Liver (tissue), 9 donors: ENCODE measurements around the gene MSN. TPM values are rescaled to one million over a fixed set of nuclear protein-coding genes. Genes with fewer than 3 reads are reported as not detected.

ENCODE experiments used
- DNase-seq: peaks from one replicate; pipeline ENCODE4 v3.0.0-alpha.2; 2017; ENCODE audit warnings: low spot score
- H3K27ac ChIP-seq, 2 donors: one replicate each; pipeline ENCODE4 v1.7.0; 2013; ENCODE audit warnings: inconsistent platforms in 2 of 2, low read length in 2 of 2, control low read depth in 1 of 2, low read depth in 1 of 2, mild to moderate bottlenecking in 1 of 2
- H3K27me3 ChIP-seq, 4 donors: one replicate each; pipeline versions ENCODE4 v1.6.1 to v1.7.0; 2013; ENCODE audit warnings: low read length in 3 of 4, inconsistent platforms in 1 of 4, mild to moderate bottlenecking in 1 of 4, moderate library complexity in 1 of 4; ENCODE audit not compliant: control insufficient read depth in 4 of 4, insufficient read depth in 4 of 4
- H3K36me3 ChIP-seq, 4 donors: one replicate each; pipeline versions ENCODE4 v1.6.1 to v1.7.0; 2013; ENCODE audit warnings: low read length in 3 of 4, mild to moderate bottlenecking in 3 of 4, low read depth in 1 of 4, moderate library complexity in 1 of 4; ENCODE audit not compliant: control insufficient read depth in 4 of 4, insufficient read depth in 3 of 4
- H3K4me1 ChIP-seq, 4 donors: one replicate each; pipeline versions ENCODE4 v1.6.1 to v1.7.0; 2013; ENCODE audit warnings: low read length in 3 of 4, mild to moderate bottlenecking in 3 of 4, moderate library complexity in 1 of 4; ENCODE audit not compliant: control insufficient read depth in 4 of 4, insufficient read depth in 4 of 4
- H3K4me3 ChIP-seq, 3 donors: one replicate each; pipeline versions ENCODE4 v1.6.1 to v1.7.0; 2013; ENCODE audit warnings: low read length in 3 of 3, control low read depth in 1 of 3, low read depth in 1 of 3, mild to moderate bottlenecking in 1 of 3
- H3K9ac ChIP-seq, 2 donors: one replicate each; pipeline ENCODE4 v1.7.0; 2013; ENCODE audit warnings: low read length in 2 of 2, mild to moderate bottlenecking in 2 of 2, moderate library complexity in 2 of 2, control low read depth in 1 of 2, low read depth in 1 of 2
- H3K9me3 ChIP-seq, 4 donors: one replicate each; pipeline versions ENCODE4 v1.6.1 to v1.7.0; 2013; ENCODE audit warnings: low read length in 3 of 4; ENCODE audit not compliant: control insufficient read depth in 4 of 4
- ATF3 ChIP-seq: IDR thresholded peaks from 2 replicates; pipeline ENCODE4 v1.6.1; 2016; ENCODE audit warnings: antibody characterized with exemption
- CTCF ChIP-seq: fragments of 150-350 bp; IDR thresholded peaks from 2 replicates; pipeline ENCODE4 v1.5.1; 2017; ENCODE audit warnings: improper control_type of control experiment, low read depth, low read length; ENCODE audit not compliant: missing input control
- EGR1 ChIP-seq, 2 donors: IDR thresholded peaks; 2 replicates each; pipeline ENCODE4 v1.6.1; 2016 to 2018; ENCODE audit warnings: antibody characterized with exemption in 2 of 2, low read depth in 2 of 2
- FOXA1 ChIP-seq: IDR thresholded peaks from 2 replicates; pipeline ENCODE4 v1.6.1; 2016; ENCODE audit warnings: antibody characterized with exemption
- FOXA2 ChIP-seq: IDR thresholded peaks from 2 replicates; pipeline ENCODE4 v1.6.1; 2016; ENCODE audit warnings: antibody characterized with exemption
- GABPA ChIP-seq, 2 donors: IDR thresholded peaks in 1 of 2; conservative IDR thresholded peaks in 1 of 2; 2 replicates each; pipeline ENCODE4 v1.6.1; 2016; ENCODE audit warnings: antibody characterized with exemption in 2 of 2, mild to moderate bottlenecking in 1 of 2, moderate library complexity in 1 of 2
- HNF4A ChIP-seq, 2 donors: conservative IDR thresholded peaks; 2 replicates each; pipeline ENCODE4 v1.6.1; 2016; ENCODE audit warnings: antibody characterized with exemption in 2 of 2, mild to moderate bottlenecking in 2 of 2
- HNF4G ChIP-seq: IDR thresholded peaks from 2 replicates; pipeline ENCODE4 v1.6.1; 2016; ENCODE audit warnings: antibody characterized with exemption
- JUND ChIP-seq, 2 donors: IDR thresholded peaks; 2 replicates each; pipeline ENCODE4 v1.6.1; 2016; ENCODE audit warnings: antibody characterized with exemption in 2 of 2
- MAX ChIP-seq: IDR thresholded peaks from 2 replicates; pipeline ENCODE4 v1.6.1; 2016; ENCODE audit warnings: antibody characterized with exemption
- NR2F2 ChIP-seq: IDR thresholded peaks from 2 replicates; pipeline ENCODE4 v1.6.1; 2016; ENCODE audit warnings: antibody characterized with exemption
- RAD21 ChIP-seq, 2 donors: IDR thresholded peaks; 2 replicates each; pipeline ENCODE4 v1.6.1; 2016; ENCODE audit warnings: antibody characterized with exemption in 2 of 2, mild to moderate bottlenecking in 2 of 2
- REST ChIP-seq: IDR thresholded peaks from 2 replicates; pipeline ENCODE4 v1.6.1; 2016; ENCODE audit warnings: antibody characterized with exemption, mild to moderate bottlenecking
- RXRA ChIP-seq, 2 donors: IDR thresholded peaks; 2 replicates each; pipeline ENCODE4 v1.6.1; 2017 to 2018; ENCODE audit warnings: antibody characterized with exemption in 2 of 2, mild to moderate bottlenecking in 1 of 2
- SP1 ChIP-seq: IDR thresholded peaks from 2 replicates; pipeline ENCODE4 v1.6.1; 2018; ENCODE audit warnings: antibody characterized with exemption, mild to moderate bottlenecking
- TAF1 ChIP-seq: conservative IDR thresholded peaks from 2 replicates; pipeline ENCODE4 v1.6.1; 2016; ENCODE audit warnings: antibody characterized with exemption, mild to moderate bottlenecking
- YY1 ChIP-seq: IDR thresholded peaks from 2 replicates; pipeline ENCODE4 v1.6.1; 2016; ENCODE audit warnings: antibody characterized with exemption, mild to moderate bottlenecking
- ZBTB33 ChIP-seq: IDR thresholded peaks from 2 replicates; pipeline ENCODE4 v1.6.1; 2016; ENCODE audit warnings: antibody characterized with exemption
- WGBS: extraction: QIAGEN DNeasy Blood & Tissue Kit; methylation state at CpG from one replicate; pipeline ENCODE4 v1.1.7; 2013; 5-methylcytosine and 5-hydroxymethylcytosine counted together
- polyA plus RNA-seq, 2 donors: library from polyadenylated mRNA; stranded (reverse) in 1 of 2; unstranded in 1 of 2; fragments of 200-250 nt in 1 of 2; fragments of >200 nt in 1 of 2; fragmentation: Nextera tagmentation in 1 of 2; extraction: Ambion mirVana in 1 of 2; gene quantifications; one replicate each; pipeline versions ENCODE4 v1.2.1 to v1.2.3, GENCODE V29; 2013 to 2015
- total RNA-seq, 2 donors: library from RNA; depleted of rRNA; stranded (reverse); fragments of >200 nt; gene quantifications; one replicate each; pipeline ENCODE4 v1.2.3, GENCODE V29; 2014
- donor health status: healthy.
- donor health status: healthy.
- donor health status: healthy.
- donor health status: healthy.
- donor health status: healthy.

Gene MSN
- total and polyA plus RNA-seq, 4 donors: 24.3 to 70.0 (median 40.6) TPM

- peak in 1 of 2 donors; percentile 11 for TF ChIP-seq RAD21 (IDR thresholded peaks at IDR 0.05)
- TF ChIP-seq GABPA (IDR thresholded peaks at IDR 0.05 in 1 of 2, conservative IDR thresholded peaks at IDR 0.05 in 1 of 2): no peak
- H3K27me3 ChIP-seq: no peaks in the 10 kb centered on the region
- peak overlapping the region in 1 of 2 donors; percentile 12 for H3K27ac ChIP-seq
- no peak overlapping the region for H3K4me3 ChIP-seq
- no peak overlapping the region for H3K9ac ChIP-seq
- peaks cover 15 to 28% (median 25%) of the 10 kb centered on the region in 4 donors for H3K4me1 ChIP-seq
- no peak for DNase-seq
- H3K36me3 ChIP-seq: no peaks in the 10 kb centered on the region
- no peaks in the 10 kb centered on the region for H3K9me3 ChIP-seq
These were observed 18.8 kb downstream of the MSN start for GRCh38 chrX:65686236-65686635.

GRCh38 chrX:65687367-65687766 is 19.9 kb downstream of the MSN start:
- Histone ChIP-seq H3K27ac (peak overlapping the region in 1 of 2 donors; percentile 7), H3K27me3 (no peaks in the 10 kb centered on the region), H3K9me3 (no peaks in the 10 kb centered on the region), H3K4me1 (peaks cover 15 to 28% (median 25%) of the 10 kb centered on the region in 4 donors), H3K36me3 (no peaks in the 10 kb centered on the region), H3K4me3 (no peak overlapping the region), H3K9ac (no peak overlapping the region)
- DNase-seq: no peak
- WGBS: 89% methylated on average over 3 of the region's 3 CpGs
- TF ChIP-seq NR2F2 (no peak), MAX (no peak), ATF3 (no peak), REST (no peak), SP1 (no peak), HNF4G (no peak), RXRA (IDR thresholded peaks at IDR 0.05) (no peak), FOXA2 (no peak), GABPA (IDR thresholded peaks at IDR 0.05 in 1 of 2, conservative IDR thresholded peaks at IDR 0.05 in 1 of 2) (no peak), EGR1 (IDR thresholded peaks at IDR 0.05; ENCODE audit: low read depth in 2 of 2) (no peak), YY1 (no peak), CTCF (no peak), JUND (IDR thresholded peaks at IDR 0.05) (no peak), FOXA1 (no peak), TAF1 (no peak), RAD21 (IDR thresholded peaks at IDR 0.05) (no peak), ZBTB33 (no peak), HNF4A (conservative IDR thresholded peaks at IDR 0.05) (no peak)
